Esophagus muscularis mucosa (tissue), 4 donors: ENCODE data around the gene RHBDD3.

Experiments used
- EP300 ChIP-seq: sonication (generic); formaldehyde crosslinking; IDR thresholded peaks from one replicate; pipeline ENCODE4 v1.6.1; 2017; ENCODE audit warnings: antibody characterized with exemption
- POLR2A ChIP-seq: fragments of 450-650 bp; IDR thresholded peaks from one replicate; pipeline ENCODE4 v1.6.1; 2017; ENCODE audit warnings: antibody characterized with exemption, moderate library complexity, mild to moderate bottlenecking, low read depth
- POLR2AphosphoS5 ChIP-seq, 2 donors: sonication (generic); formaldehyde crosslinking; IDR thresholded peaks; one replicate each; pipeline ENCODE4 v1.6.1; 2017; ENCODE audit warnings: antibody characterized with exemption in 2 of 2
- TF ChIP-seq, protein P1 (sequence below), 3 experiments: fragments of 200-600 bp in 2 of 3; fragments of 450-650 bp in 1 of 3; sonication (generic) in 2 of 3; IDR thresholded peaks; one replicate each; pipeline ENCODE4 v1.5.1; 2017 to 2019; ENCODE audit warnings: antibody characterized with exemption in 3 of 3, mild to moderate bottlenecking in 2 of 3, moderate library complexity in 1 of 3

GRCh38 chr22:29233277-29233877 is 34.4 kb downstream of the RHBDD3 start:
- no peak for TF ChIP-seq POLR2AphosphoS5 (IDR thresholded peaks at IDR 0.05)
- TF ChIP-seq, protein P1, sequence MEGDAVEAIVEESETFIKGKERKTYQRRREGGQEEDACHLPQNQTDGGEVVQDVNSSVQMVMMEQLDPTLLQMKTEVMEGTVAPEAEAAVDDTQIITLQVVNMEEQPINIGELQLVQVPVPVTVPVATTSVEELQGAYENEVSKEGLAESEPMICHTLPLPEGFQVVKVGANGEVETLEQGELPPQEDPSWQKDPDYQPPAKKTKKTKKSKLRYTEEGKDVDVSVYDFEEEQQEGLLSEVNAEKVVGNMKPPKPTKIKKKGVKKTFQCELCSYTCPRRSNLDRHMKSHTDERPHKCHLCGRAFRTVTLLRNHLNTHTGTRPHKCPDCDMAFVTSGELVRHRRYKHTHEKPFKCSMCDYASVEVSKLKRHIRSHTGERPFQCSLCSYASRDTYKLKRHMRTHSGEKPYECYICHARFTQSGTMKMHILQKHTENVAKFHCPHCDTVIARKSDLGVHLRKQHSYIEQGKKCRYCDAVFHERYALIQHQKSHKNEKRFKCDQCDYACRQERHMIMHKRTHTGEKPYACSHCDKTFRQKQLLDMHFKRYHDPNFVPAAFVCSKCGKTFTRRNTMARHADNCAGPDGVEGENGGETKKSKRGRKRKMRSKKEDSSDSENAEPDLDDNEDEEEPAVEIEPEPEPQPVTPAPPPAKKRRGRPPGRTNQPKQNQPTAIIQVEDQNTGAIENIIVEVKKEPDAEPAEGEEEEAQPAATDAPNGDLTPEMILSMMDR (IDR thresholded peaks at IDR 0.05), result no peak
- TF ChIP-seq POLR2A, result no peak
- no peak for TF ChIP-seq EP300
